ENCODE data around the gene MSI2.

MSI2 gene

DNA sequence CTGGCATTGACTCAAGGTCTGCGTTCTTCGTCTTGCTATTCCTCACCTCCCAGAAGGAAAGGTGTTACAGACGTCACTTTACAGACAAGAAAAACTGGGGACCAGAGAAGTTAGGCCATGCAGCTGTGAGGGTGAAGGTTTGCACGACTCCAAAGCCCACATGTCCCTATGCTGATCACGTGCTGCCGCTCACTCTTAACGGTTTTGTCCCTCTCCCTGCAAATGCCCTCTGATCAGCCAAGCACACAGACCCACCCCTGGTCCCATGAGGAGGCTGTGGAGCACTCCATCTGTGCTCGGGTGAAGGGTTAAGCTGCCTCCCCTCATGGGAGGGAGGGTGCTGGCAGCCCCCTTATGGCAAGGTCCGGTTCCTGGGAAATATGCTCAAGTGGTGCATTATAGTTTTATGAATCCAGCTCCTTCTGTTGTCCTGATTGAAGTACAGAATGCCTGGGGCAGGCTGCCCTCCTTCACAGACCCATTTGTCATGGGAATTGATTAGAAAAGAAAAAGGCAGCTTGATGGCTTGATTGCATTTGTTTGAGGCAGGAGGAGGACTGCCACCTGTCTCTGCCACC, 470.0 kb downstream of the MSI2 start:
- no peaks in the 10 kb centered on the region for H3K27me3 ChIP-seq (ENCODE audit: control insufficient read depth, insufficient read depth, low read length)
- no peak overlapping the region for H3K4me3 ChIP-seq (ENCODE audit: low read length)
- H3K27ac ChIP-seq (ENCODE audit: low read length): no peak overlapping the region
- no CpG with 5 or more reads among the region's 9 CpGs for WGBS (ENCODE audit: insufficient coverage, insufficient read length)
- DNase-seq (ENCODE audit: low read depth, low spot score): no peak
- no peaks in the 10 kb centered on the region for H3K9me3 ChIP-seq (ENCODE audit: control insufficient read depth, insufficient read depth, low read length)
- H3K4me1 ChIP-seq (ENCODE audit: control insufficient read depth, insufficient read depth, low read length): no peaks in the 10 kb centered on the region
- H3K36me3 ChIP-seq (ENCODE audit: control insufficient read depth, insufficient read depth, low read length): no peaks in the 10 kb centered on the region

DNA sequence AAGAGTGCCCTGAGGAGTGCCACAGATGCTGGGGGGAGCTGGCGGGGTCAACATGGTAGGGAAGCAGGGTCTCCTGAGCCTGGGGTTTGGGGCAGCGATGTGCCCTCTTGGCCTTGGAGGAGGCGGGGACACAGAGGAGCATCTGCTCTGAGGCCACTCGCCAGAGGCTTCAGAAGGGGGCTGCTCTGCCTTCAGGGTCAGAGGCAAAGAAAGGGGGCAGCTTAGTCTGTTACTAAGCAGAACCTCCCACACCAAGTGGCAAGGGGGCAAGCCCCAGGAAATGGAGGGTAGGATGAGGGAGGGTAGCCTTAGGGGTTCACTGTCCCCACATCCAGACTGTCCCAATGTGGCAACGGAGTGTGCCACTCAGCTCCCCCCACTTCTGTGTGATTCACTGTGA, 470.5 kb downstream of the MSI2 start:
- Histone ChIP-seq H3K4me3 (ENCODE audit: low read length) (no peak overlapping the region), H3K4me1 (ENCODE audit: control insufficient read depth, insufficient read depth, low read length) (no peaks in the 10 kb centered on the region), H3K9me3 (ENCODE audit: control insufficient read depth, insufficient read depth, low read length) (no peaks in the 10 kb centered on the region), H3K27me3 (ENCODE audit: control insufficient read depth, insufficient read depth, low read length) (no peaks in the 10 kb centered on the region), H3K36me3 (ENCODE audit: control insufficient read depth, insufficient read depth, low read length) (no peaks in the 10 kb centered on the region), H3K27ac (ENCODE audit: low read length) (no peak overlapping the region)
- no peak for DNase-seq (ENCODE audit: low read depth, low spot score)
- no CpG with 5 or more reads among the region's 5 CpGs for WGBS (ENCODE audit: insufficient coverage, insufficient read length)

DNA sequence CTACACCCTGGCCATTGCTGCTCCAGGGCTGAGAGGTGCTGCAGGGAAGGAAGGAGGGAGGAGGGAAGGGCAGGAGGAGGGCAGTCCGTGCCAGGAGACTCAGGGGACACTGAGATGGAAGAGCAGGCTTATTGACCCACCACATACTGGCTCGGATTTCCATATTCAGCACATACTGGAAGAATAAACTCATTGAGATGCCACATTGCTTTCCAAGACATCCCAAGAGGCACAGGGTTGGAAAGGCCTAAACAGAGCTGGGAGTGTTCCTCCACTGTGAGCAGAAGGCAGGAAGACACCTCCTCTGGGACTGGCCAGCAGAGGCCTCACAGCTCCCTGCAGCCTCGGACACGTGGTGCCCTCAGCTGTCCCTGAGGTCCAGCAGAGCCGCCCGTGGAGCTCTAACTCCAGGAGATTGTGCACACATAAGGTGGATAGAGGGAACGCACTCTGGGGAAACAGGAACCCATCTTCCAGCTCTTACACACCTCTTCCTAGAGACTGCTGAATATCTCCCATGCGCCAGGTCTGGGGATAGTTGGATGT, 471.4 kb downstream of the MSI2 start:
- WGBS (ENCODE audit: insufficient coverage, insufficient read length): no CpG with 5 or more reads among the region's 8 CpGs
- H3K36me3 ChIP-seq (ENCODE audit: control insufficient read depth, insufficient read depth, low read length): no peaks in the 10 kb centered on the region
- H3K27ac ChIP-seq (ENCODE audit: low read length): no peak overlapping the region
- H3K4me3 ChIP-seq (ENCODE audit: low read length): no peak overlapping the region
- no peaks in the 10 kb centered on the region for H3K9me3 ChIP-seq (ENCODE audit: control insufficient read depth, insufficient read depth, low read length)
- H3K4me1 ChIP-seq (ENCODE audit: control insufficient read depth, insufficient read depth, low read length): no peaks in the 10 kb centered on the region
- DNase-seq (ENCODE audit: low read depth, low spot score): no peak
- no peaks in the 10 kb centered on the region for H3K27me3 ChIP-seq (ENCODE audit: control insufficient read depth, insufficient read depth, low read length)

DNA sequence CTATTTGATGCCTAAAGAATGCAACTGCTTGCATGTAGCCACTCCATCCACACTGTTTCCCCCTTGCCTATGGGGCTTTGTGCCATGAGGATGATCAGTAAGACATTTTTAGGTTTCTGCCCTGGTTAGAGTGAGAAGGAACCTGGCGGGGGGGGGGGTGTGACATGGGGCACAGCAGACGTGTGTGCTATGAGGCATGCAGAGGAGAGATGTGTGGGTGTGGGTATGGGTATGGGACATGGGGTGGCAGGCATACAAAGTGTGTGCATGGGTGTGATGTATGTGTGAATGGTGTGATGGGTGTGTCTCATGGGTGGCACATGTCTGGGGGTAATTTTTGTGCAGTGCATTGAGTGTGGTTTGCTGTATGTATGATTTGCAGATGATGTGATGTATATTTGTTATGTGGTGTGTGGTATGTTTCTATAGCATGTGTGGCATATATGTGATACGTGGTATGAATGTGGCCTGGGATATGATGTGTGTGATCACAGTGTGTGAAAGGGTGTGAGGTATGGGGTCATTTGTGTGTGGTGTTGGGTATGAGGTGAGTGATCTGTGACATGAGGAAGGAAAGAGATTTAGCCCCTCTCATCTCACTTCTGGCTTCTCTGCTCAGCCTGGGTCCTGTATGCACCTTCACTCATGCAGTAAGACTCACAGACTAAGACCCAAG, 473.8 kb downstream of the MSI2 start:
- Histone ChIP-seq H3K4me1 (ENCODE audit: control insufficient read depth, insufficient read depth, low read length) (no peaks in the 10 kb centered on the region), H3K9me3 (ENCODE audit: control insufficient read depth, insufficient read depth, low read length) (no peaks in the 10 kb centered on the region), H3K27me3 (ENCODE audit: control insufficient read depth, insufficient read depth, low read length) (no peaks in the 10 kb centered on the region), H3K36me3 (ENCODE audit: control insufficient read depth, insufficient read depth, low read length) (no peaks in the 10 kb centered on the region), H3K4me3 (ENCODE audit: low read length) (no peak overlapping the region), H3K27ac (ENCODE audit: low read length) (no peak overlapping the region)
- 100% methylated on average over 1 of the region's 3 CpGs for WGBS (ENCODE audit: insufficient coverage, insufficient read length)
- DNase-seq (ENCODE audit: low read depth, low spot score): no peak

DNA sequence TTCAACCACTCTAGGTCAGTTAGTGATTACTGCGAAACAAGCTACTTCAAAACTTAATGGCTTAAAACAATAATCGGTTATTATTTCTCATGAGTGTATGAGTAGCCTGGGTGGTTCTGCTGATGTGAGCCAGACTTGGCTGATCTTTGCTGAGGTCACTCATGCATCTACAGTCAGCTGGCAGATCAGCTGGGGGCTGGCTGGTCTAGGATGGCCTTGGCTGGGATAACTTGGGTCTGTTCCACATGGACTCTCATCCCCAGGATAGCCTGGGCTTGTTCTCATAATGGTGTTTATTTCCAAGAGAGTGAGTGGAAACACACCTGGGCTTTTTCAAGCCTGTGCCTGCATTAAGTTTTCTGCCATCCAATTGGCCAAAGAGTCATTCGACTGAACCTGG, 475.7 kb downstream of the MSI2 start:
- Histone ChIP-seq H3K9me3 (ENCODE audit: control insufficient read depth, insufficient read depth, low read length) (no peaks in the 10 kb centered on the region), H3K4me3 (ENCODE audit: low read length) (no peak overlapping the region), H3K27ac (ENCODE audit: low read length) (no peak overlapping the region), H3K27me3 (ENCODE audit: control insufficient read depth, insufficient read depth, low read length) (no peaks in the 10 kb centered on the region), H3K36me3 (ENCODE audit: control insufficient read depth, insufficient read depth, low read length) (no peaks in the 10 kb centered on the region), H3K4me1 (ENCODE audit: control insufficient read depth, insufficient read depth, low read length) (no peaks in the 10 kb centered on the region)
- WGBS (ENCODE audit: insufficient coverage, insufficient read length): no CpG with 5 or more reads among the region's 3 CpGs
- no peak for DNase-seq (ENCODE audit: low read depth, low spot score)

DNA sequence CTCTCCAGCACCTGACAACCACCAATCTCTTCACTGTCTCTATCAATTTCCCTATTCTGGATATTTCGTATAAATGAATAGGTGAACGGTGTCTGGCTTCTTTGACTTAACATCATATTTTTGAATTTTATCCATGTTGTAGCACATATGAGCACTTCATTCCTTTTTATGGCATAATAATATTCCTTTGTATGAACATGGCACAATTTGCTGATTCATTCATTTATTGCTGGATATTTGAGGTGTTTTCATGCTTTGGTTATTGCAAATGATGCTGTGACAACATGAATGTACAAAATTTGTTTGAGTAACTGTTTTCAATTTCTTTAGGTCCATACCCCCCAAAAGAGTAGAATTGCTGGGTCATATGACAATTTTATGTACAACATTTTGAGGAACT, 476.8 kb downstream of the MSI2 start:
- WGBS (ENCODE audit: insufficient coverage, insufficient read length): no CpG with 5 or more reads among the region's 2 CpGs
- H3K4me1 ChIP-seq (ENCODE audit: control insufficient read depth, insufficient read depth, low read length): no peaks in the 10 kb centered on the region

More for the DNA sequence above, 476.8 kb downstream of the MSI2 start:
- H3K9me3 ChIP-seq (ENCODE audit: control insufficient read depth, insufficient read depth, low read length): no peaks in the 10 kb centered on the region
- H3K27me3 ChIP-seq (ENCODE audit: control insufficient read depth, insufficient read depth, low read length): no peaks in the 10 kb centered on the region
- H3K4me3 ChIP-seq (ENCODE audit: low read length): no peak overlapping the region
- no peak for DNase-seq (ENCODE audit: low read depth, low spot score)
- no peaks in the 10 kb centered on the region for H3K36me3 ChIP-seq (ENCODE audit: control insufficient read depth, insufficient read depth, low read length)
- no peak overlapping the region for H3K27ac ChIP-seq (ENCODE audit: low read length)
